Right lobe of liver (tissue), 6 donors: ENCODE data around the gene ADTRP. TPM values are rescaled to one million over a fixed set of nuclear protein-coding genes. Genes with fewer than 3 reads are reported as not detected.

Source experiments
- ATAC-seq, 4 donors: fragments of 200-7000 bp; cut with Tn5 transposase; one replicate each; pipeline ENCODE4 v1.9.1; 2020; ENCODE audit warnings: mild to moderate bottlenecking in 4 of 4, moderate library complexity in 4 of 4
- DNase-seq, 3 donors: peaks; one replicate each; pipeline ENCODE4 v3.0.0-alpha.2; 2020
- H3K27ac ChIP-seq, 3 donors: fragments of 200-600 bp; one replicate each; pipeline ENCODE4 v1.8.0; 2022
- H3K27me3 ChIP-seq, 2 donors: fragments of 200-600 bp; one replicate each; pipeline ENCODE4 v1.8.0; 2022
- H3K36me3 ChIP-seq, 4 donors: fragments of 200-600 bp; sonication (generic) in 1 of 4; one replicate each; pipeline versions ENCODE4 v1.5.1 to v1.8.0; 2017 to 2022; ENCODE audit warnings: control low read depth in 1 of 4
- H3K4me1 ChIP-seq, 4 donors: fragments of 200-600 bp; sonication (generic) in 1 of 4; one replicate each; pipeline versions ENCODE4 v1.5.1 to v1.8.0; 2017 to 2022; ENCODE audit warnings: control low read depth in 1 of 4
- H3K4me3 ChIP-seq, 3 donors: fragments of 200-600 bp; one replicate each; pipeline ENCODE4 v1.8.0; 2022
- H3K9me3 ChIP-seq, 4 donors: fragments of 200-600 bp; sonication (generic) in 1 of 4; one replicate each; pipeline versions ENCODE4 v1.5.1 to v1.8.0; 2017 to 2022; ENCODE audit warnings: control low read depth in 1 of 4
- CTCF ChIP-seq, 4 donors: fragments of 200-600 bp in 3 of 4; fragments of 450-650 bp in 1 of 4; IDR thresholded peaks; one replicate each; pipeline versions ENCODE4 v1.5.1 to v1.8.0; 2016 to 2022; ENCODE audit warnings: antibody characterized with exemption in 4 of 4, mild to moderate bottlenecking in 2 of 4
- POLR2A ChIP-seq: fragments of 450-650 bp; IDR thresholded peaks from one replicate; pipeline ENCODE4 v1.6.1; 2017; ENCODE audit warnings: antibody characterized with exemption, mild to moderate bottlenecking
- WGBS: methylation state at CpG from one replicate; pipeline ENCODE4 v1.1.6; 2018; ENCODE audit warnings: low coverage, low lambda C conversion rate; ENCODE audit not compliant: insufficient coverage; ENCODE audit errors: missing lambda C conversion rate; 5-methylcytosine and 5-hydroxymethylcytosine counted together
- intact Hi-C, 2 donors: fragments of 100-400 bp; cut with DNase I; formaldehyde crosslinking; loops; one replicate each; pipeline versions ENCODE4 v1.11.2 to v1.14.1; 2022
- total RNA-seq, 6 experiments: library from RNA; depleted of rRNA in 2 of 6; stranded (reverse); fragments of >200 nt in 2 of 6; fragmentation: NEBNext Ultra II Directional in 3 of 6; extraction: Animal tissue kit (Norgen Biotek cat#: 25700) in 3 of 6; gene quantifications; one replicate each; pipeline versions ENCODE4 v1.1.0 to v1.2.4, GENCODE V29; 2016 to 2023
- donor health status: DM: no; HTN: yes; CAD: no.
- donor health status: DM: no; HTN: no; CAD: no.
- donor health status: DM: no; HTN: no; CAD: no.
- donor health status: DM: no; HTN: yes; CAD: no.
- donor health status: DM: no; HTN: yes; CAD: no.

Gene ADTRP
- total RNA-seq, 6 experiments from 2014 or later: 0.46 to 1.9 (median 0.92) TPM; not detected in 1

- no peak for TF ChIP-seq CTCF (IDR thresholded peaks at IDR 0.05)
- TF ChIP-seq POLR2A: no peak
- H3K4me1 ChIP-seq: peaks cover 0 to 14% (median 3%) of the 10 kb centered on the region in 4 donors
- no peaks in the 10 kb centered on the region for H3K36me3 ChIP-seq
- 59% methylated on average over 6 of the region's 15 CpGs for WGBS
- H3K27ac ChIP-seq: no peak overlapping the region
- H3K4me3 ChIP-seq: no peak overlapping the region
- DNase-seq: no peak
- ATAC-seq: no peak
- intact Hi-C loops: no loop called here
- H3K9me3 ChIP-seq: no peaks in the 10 kb centered on the region
- H3K27me3 ChIP-seq: no peaks in the 10 kb centered on the region
Measured at GRCh38 chr6:11806561-11807317, 28.1 kb upstream of the ADTRP start.

GRCh38 chr6:11805259-11806053 is 26.9 kb upstream of the ADTRP start:
- ATAC-seq (no peak), DNase-seq (no peak)
- Histone ChIP-seq H3K36me3 (no peaks in the 10 kb centered on the region), H3K4me3 (no peak overlapping the region), H3K9me3 (no peaks in the 10 kb centered on the region), H3K27ac (no peak overlapping the region), H3K27me3 (no peaks in the 10 kb centered on the region), H3K4me1 (peaks cover 0 to 13% (median 3%) of the 10 kb centered on the region in 4 donors)
- no peak for TF ChIP-seq POLR2A
- TF ChIP-seq CTCF (IDR thresholded peaks at IDR 0.05): no peak
- WGBS: 88% methylated on average over 8 of the region's 13 CpGs
- intact Hi-C loops: no loop called here

- Histone ChIP-seq H3K36me3 (no peaks in the 10 kb centered on the region), H3K9me3 (no peaks in the 10 kb centered on the region), H3K4me3 (no peak overlapping the region), H3K4me1 (peaks cover 0 to 7% (median 3%) of the 10 kb centered on the region in 4 donors), H3K27ac (no peak overlapping the region), H3K27me3 (no peaks in the 10 kb centered on the region)
- 56% methylated on average over 3 of the region's 3 CpGs for WGBS
- intact Hi-C loops: no loop called here
- DNase-seq: no peak
- no peak for ATAC-seq
- TF ChIP-seq POLR2A (no peak), CTCF (IDR thresholded peaks at IDR 0.05) (no peak)
Measured at GRCh38 chr6:11804701-11805100, 26.1 kb upstream of the ADTRP start.

- intact Hi-C loops: no loop called here
- DNase-seq (no peak), ATAC-seq (no peak)
- no peaks in the 10 kb centered on the region for H3K36me3 ChIP-seq
- WGBS: 65% methylated on average over 6 of the region's 6 CpGs
- H3K9me3 ChIP-seq: no peaks in the 10 kb centered on the region
- H3K4me1 ChIP-seq: peaks cover 0 to 7% (median 3%) of the 10 kb centered on the region in 4 donors
- TF ChIP-seq POLR2A (no peak), CTCF (IDR thresholded peaks at IDR 0.05) (no peak)
- no peak overlapping the region for H3K4me3 ChIP-seq
- H3K27me3 ChIP-seq: no peaks in the 10 kb centered on the region
- no peak overlapping the region for H3K27ac ChIP-seq
Measured at GRCh38 chr6:11804135-11804534, 25.5 kb upstream of the ADTRP start.
